Astrocyte (in vitro differentiated cells and primary cell): ENCODE data around the gene TNPO3.

Experiments
- EZH2 ChIP-seq: IDR thresholded peaks from 2 replicates; pipeline ENCODE4 v1.6.1; 2012; ENCODE audit warnings: mild to moderate bottlenecking, low read length, inconsistent platforms; ENCODE audit not compliant: insufficient read depth
- TF ChIP-seq, protein P1 (sequence below): IDR thresholded peaks from 2 replicates; pipeline ENCODE4 v1.5.1; 2011; ENCODE audit warnings: low read depth, mild to moderate bottlenecking, inconsistent platforms, low read length, moderate library complexity; ENCODE audit not compliant: insufficient read depth

DNA sequence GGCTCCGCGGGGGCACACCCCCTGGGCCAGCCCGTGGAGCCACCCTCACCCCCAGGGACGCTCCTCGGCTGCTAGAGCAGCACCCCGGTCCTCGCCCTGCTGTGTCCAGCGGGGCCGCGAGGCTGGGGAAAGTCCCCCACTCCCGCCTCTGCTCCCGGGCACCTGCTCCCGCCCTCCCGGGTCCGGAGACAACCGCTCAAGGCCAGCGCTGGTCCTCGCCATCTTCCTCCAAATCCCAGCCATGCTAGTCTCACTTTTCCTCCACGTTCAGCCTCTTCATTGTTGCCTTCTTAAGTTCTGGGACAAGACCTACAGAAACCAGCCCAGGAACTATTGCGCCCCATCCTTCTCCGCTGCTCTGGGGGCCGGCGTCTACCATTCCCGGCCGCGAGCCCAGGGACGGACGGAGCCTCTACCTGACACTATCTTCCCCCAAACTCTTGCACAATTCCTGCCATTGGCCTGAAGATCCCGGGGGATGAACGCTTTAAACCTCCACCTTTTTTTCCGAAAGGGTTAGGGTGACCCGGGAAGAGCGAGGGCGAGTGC is 139.6 kb downstream of the TNPO3 start:
- TF ChIP-seq, protein P1, sequence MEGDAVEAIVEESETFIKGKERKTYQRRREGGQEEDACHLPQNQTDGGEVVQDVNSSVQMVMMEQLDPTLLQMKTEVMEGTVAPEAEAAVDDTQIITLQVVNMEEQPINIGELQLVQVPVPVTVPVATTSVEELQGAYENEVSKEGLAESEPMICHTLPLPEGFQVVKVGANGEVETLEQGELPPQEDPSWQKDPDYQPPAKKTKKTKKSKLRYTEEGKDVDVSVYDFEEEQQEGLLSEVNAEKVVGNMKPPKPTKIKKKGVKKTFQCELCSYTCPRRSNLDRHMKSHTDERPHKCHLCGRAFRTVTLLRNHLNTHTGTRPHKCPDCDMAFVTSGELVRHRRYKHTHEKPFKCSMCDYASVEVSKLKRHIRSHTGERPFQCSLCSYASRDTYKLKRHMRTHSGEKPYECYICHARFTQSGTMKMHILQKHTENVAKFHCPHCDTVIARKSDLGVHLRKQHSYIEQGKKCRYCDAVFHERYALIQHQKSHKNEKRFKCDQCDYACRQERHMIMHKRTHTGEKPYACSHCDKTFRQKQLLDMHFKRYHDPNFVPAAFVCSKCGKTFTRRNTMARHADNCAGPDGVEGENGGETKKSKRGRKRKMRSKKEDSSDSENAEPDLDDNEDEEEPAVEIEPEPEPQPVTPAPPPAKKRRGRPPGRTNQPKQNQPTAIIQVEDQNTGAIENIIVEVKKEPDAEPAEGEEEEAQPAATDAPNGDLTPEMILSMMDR = no peak
- TF ChIP-seq EZH2 = no peak
